Measurements from ENCODE around the gene ANGPTL5.
A peak's percentile ranks its signal among the peaks of the same experiment; 100 is the strongest.
"Not testable (repeated sequence)": the region's sequence is repeated elsewhere in the genome, so short reads cannot be mapped to it uniquely, and the experiment has no call there.

ANGPTL5 gene

GRCh38 chr11:101885631-101886030, 30.7 kb downstream of the ANGPTL5 start:
- no peak for DNase-seq

GRCh38 chr11:101881586-101881985, 34.7 kb downstream of the ANGPTL5 start:
- DNase-seq = no peak

GRCh38 chr11:101880222-101880621, 36.1 kb downstream of the ANGPTL5 start:
- peak; percentile 6 for DNase-seq

- no peak for DNase-seq
Observed at GRCh38 chr11:101872171-101872882, 44.0 kb downstream of the ANGPTL5 start.

GRCh38 chr11:101870510-101870909, 45.8 kb downstream of the ANGPTL5 start:
- DNase-seq = no peak

GRCh38 chr11:101867951-101868350, 48.4 kb downstream of the ANGPTL5 start:
- DNase-seq = no peak

GRCh38 chr11:101866619-101867491, 49.5 kb downstream of the ANGPTL5 start:
- DNase-seq = no peak

- no peak for DNase-seq
Observed at GRCh38 chr11:101864098-101864497, 52.2 kb downstream of the ANGPTL5 start.

- DNase-seq = no peak
Observed at GRCh38 chr11:101863361-101863760, 53.0 kb downstream of the ANGPTL5 start.

- peak; percentile 15 for DNase-seq
Observed at GRCh38 chr11:101862391-101863233, 53.7 kb downstream of the ANGPTL5 start.

- peak; percentile 73 for DNase-seq
Observed at GRCh38 chr11:101860696-101861427, 55.5 kb downstream of the ANGPTL5 start.

- not testable (repeated sequence) for DNase-seq
Observed at GRCh38 chr11:101852260-101852659, 64.1 kb downstream of the ANGPTL5 start.

- peak; percentile 8 for DNase-seq
Observed at GRCh38 chr11:101848262-101848661, 68.1 kb downstream of the ANGPTL5 start.

- no peak for DNase-seq
Observed at GRCh38 chr11:101844608-101845007, 71.7 kb downstream of the ANGPTL5 start.

- DNase-seq = no peak
Observed at GRCh38 chr11:101840704-101841103, 75.6 kb downstream of the ANGPTL5 start.
